Transverse colon (tissue), 3 donors: ENCODE measurements around the gene TRIM46.

Experiments
- EP300 ChIP-seq: sonication (generic); formaldehyde crosslinking; IDR thresholded peaks from one replicate; pipeline ENCODE4 v1.6.1; 2017; ENCODE audit warnings: antibody characterized with exemption, low read depth
- POLR2A ChIP-seq: fragments of 450-650 bp; IDR thresholded peaks from one replicate; pipeline ENCODE4 v1.6.1; 2016; ENCODE audit warnings: antibody characterized with exemption, mild to moderate bottlenecking, moderate library complexity
- TF ChIP-seq, protein P1 (sequence below), 5 experiments: fragments of 200-600 bp in 3 of 5; fragments of 450-650 bp in 2 of 5; sonication (generic) in 3 of 5; IDR thresholded peaks; 1 replicate in 2 of 5; 2 replicates in 3 of 5; pipeline ENCODE4 v1.5.1; 2016 to 2017; ENCODE audit warnings: antibody characterized with exemption in 5 of 5, inconsistent platforms in 3 of 5, mild to moderate bottlenecking in 2 of 5, moderate library complexity in 1 of 5

- TF ChIP-seq, protein P1, sequence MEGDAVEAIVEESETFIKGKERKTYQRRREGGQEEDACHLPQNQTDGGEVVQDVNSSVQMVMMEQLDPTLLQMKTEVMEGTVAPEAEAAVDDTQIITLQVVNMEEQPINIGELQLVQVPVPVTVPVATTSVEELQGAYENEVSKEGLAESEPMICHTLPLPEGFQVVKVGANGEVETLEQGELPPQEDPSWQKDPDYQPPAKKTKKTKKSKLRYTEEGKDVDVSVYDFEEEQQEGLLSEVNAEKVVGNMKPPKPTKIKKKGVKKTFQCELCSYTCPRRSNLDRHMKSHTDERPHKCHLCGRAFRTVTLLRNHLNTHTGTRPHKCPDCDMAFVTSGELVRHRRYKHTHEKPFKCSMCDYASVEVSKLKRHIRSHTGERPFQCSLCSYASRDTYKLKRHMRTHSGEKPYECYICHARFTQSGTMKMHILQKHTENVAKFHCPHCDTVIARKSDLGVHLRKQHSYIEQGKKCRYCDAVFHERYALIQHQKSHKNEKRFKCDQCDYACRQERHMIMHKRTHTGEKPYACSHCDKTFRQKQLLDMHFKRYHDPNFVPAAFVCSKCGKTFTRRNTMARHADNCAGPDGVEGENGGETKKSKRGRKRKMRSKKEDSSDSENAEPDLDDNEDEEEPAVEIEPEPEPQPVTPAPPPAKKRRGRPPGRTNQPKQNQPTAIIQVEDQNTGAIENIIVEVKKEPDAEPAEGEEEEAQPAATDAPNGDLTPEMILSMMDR (IDR thresholded peaks at IDR 0.05) = no peak
- TF ChIP-seq POLR2A (no peak), EP300 (no peak)
These were observed 26.1 kb downstream of the TRIM46 start for GRCh38 chr1:155199792-155200191.
